Stimulated activated CD4-positive, alpha-beta T cell treated with anti-CD3 and anti-CD28 coated beads, Interleukin-1b, Interleukin-23, amount 100 ng/mL, for 24 hours (primary cell): ENCODE results near the gene PEPD.
A peak's percentile ranks its signal among the peaks of the same experiment; 100 is the strongest.

Source experiments
- DNase-seq, 4 experiments: peaks; one replicate each; pipeline ENCODE4 v3.0.0-alpha.2; 2020; ENCODE audit warnings: low read depth in 4 of 4, low spot score in 1 of 4

The PEPD gene

GRCh38 chr19:33387351-33388230, 134.0 kb downstream of the PEPD start:
- no peak for DNase-seq

- DNase-seq: no peak
These were observed 135.2 kb downstream of the PEPD start for GRCh38 chr19:33386361-33386858.

DNA sequence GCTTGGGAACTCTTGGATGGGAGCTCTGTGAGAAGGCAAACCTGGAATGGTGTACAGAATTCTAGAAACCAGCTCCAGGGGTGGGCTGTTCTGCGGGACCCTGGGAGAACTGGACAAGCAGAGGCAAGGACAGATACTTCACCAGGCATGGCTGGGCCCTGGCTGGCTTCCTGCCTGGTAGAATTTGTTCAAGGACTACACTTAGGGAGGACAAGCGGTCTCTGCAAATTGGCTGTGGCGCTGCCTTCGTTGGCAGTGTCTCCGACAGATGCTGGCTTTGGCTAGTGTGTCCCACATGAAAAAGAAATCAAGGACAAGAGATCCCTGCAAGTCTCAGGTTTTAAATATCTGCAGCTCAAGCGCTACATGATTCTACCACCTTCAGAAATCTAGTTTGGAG, 135.6 kb downstream of the PEPD start:
- DNase-seq: no peak

- no peak for DNase-seq
These were observed 136.6 kb downstream of the PEPD start for GRCh38 chr19:33384983-33385382.

DNA sequence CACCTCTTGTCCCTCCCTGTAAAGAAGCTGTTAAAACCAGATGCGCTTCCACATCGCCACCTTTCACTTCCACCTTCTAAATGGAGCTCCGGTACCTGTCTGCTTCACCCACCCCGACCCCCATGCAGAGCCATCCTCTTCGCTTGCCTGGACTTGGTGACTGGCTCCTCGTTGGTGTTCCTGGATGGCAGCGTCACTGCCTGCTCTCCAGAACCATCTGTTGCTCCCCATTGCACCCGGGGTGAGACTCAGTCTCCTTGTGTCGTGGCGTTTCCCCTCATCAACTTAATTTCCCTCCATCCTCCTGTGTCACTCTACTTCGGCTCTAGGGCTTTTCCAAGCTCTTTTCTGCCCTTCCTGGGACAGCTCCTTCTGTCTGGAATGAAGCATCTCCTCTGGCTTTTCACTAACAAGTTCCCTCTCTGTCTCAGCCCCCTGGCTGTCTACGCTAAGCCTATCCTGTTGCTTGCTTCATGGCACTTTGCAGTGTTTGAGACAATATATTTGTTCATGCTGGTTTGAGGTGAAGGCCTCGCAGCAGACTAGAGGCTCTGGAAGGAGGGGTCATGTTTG, 137.8 kb downstream of the PEPD start:
- DNase-seq: no peak

DNA sequence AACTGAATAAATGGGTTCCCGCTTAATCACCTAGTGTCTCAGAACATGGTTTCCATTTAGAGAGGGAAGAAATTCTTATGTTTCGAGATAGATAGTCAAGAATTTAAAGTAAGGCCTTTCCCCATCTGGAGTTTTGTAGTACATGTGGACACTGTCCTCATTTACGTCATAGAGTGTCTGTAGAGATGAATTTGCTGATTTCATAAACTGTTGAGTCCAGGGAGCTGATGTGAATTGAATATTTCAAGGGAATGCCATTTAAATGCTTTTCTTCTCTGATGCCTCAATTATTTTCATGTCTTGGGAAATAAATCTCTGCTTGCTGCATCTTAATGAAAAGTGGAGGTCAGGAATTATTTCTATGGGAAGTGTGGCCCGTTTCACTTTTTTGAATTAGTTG, 138.6 kb downstream of the PEPD start:
- no peak for DNase-seq

- no peak for DNase-seq
These were observed 139.6 kb downstream of the PEPD start for GRCh38 chr19:33382006-33382405.

DNA sequence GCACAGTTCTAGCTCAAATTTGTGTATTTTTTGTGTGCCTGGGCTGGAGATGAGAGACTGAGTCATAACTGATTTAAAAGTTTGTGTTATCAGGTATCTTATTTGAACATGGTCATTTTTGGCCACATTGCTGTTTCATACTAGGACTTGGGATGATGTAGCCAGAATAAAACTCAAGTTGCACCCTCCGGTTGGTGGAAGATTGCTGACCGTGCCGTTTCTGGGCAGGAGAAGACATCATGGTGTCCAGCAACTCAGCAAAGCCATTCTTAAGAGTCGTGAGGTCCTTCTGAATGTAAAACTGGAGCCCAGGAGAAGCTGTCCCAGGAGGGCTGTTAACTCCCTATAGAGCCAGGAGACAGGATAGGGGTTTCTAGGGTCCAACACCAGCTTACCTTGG, 140.5 kb downstream of the PEPD start:
- DNase-seq: no peak

GRCh38 chr19:33379151-33379829, 142.3 kb downstream of the PEPD start:
- DNase-seq: no peak

DNA sequence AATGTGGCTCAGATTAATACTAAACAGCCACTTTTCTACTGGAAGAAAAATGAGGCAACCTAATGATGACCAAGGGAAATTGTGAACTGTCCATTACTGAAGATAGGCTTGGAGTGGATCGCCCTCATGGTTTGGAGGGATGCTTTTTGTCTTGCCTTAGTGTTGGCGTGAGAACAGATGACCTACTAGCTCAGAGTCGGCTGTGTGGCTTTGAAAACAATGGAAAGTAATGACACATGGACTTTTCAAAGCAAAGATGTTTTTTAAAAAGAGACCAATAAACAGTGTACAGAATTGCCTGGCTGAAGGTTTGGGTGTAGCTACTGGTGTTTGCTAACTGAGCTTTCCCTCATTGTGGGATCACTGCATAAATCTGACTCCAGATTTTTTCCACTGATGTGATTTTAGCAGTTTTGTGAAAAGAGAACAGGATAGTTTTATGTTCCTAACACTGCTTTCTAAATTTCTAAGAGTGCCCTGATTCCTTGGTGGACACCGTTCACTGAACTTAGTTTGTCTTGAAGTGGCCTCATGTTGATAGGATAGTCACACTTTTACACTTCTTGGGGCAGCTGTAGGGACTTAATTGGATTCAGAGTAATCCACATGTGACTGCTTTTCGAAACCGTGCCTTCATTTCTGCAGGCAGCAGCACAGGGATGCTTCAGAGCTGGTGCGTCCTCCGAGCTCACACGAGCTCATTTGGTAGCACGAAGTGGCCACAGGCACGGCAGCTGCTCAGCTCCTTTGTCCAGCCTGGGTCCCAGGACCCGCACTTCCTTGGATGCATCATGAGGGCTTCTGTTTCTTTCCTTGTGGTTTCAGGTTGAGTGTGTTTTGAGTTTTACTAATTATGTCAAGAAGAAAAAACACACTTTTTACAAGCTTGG, 143.8 kb downstream of the PEPD start:
- DNase-seq: no peak

DNA sequence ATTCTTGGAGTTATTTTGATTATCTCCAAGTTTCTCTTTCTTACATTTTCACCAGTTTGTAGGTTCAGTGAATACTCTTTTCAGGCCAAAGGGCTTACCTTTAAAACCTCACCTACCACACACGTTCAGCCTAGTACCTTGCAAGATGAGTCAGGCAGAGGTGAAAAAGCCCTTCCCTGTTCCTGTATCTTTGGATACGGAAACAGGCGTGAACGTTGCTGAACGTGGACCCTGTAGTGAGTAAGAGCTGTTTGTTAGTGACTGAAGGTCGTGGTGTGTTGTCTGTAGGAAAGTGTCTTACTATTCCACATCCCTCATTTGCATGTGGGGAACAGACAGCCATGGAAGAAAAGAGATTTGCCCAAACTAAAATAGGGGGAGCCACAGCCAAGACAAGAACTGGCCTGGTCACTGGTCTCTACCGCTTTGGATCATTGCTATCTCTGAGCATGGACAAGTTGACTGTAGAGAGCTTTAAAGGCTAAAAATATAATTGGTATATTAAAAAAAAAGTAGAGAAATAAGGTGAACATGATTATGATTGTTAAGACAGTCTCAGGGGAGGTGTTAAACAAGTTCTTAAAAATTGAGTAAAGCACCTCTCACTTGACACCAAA, 144.5 kb downstream of the PEPD start:
- no peak for DNase-seq

- no peak for DNase-seq
These were observed 145.2 kb downstream of the PEPD start for GRCh38 chr19:33376423-33376822.

- DNase-seq: no peak
These were observed 145.8 kb downstream of the PEPD start for GRCh38 chr19:33375837-33376159.

- no peak for DNase-seq
These were observed 146.3 kb downstream of the PEPD start for GRCh38 chr19:33375156-33375836.

- DNase-seq: no peak
These were observed 147.3 kb downstream of the PEPD start for GRCh38 chr19:33374236-33374714.

DNA sequence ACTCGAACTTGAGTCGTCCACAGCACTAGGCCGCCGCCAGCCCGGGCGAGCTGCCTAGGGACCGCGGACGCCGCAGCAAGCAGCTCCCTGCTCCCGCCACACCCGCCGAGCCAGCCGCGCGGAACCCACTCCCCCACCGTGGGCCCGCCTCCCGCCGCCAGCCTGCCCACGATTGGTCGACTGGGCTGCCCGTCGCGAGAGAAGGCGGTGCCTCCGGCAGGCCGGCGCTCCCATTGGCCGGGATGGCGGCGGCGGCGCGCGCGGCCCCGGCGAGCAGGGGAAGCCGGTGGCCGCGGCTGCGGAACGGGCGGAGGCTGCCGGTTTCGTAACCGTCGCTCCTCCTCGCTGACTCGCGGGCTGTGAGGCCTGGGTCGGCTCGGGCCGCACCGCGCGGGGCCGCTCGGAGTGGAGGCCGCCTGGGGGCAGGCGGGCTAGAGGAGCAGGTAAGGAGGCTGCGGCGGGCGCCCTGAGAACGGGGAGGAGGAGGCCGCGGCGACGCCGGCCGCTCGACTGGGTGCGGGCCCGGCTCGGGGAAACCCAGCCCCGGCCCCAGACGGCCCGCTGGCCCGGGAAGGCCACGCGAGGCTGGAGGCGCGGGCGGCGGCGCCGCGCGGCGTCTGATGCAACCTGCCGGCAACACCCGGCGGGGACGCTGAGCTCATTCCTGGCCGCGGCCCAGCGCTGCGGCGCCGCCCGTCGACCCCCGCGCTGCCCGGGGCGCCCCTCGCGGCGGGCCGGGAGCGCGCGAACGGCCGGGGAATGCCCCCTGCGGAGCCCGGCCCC, 147.9 kb downstream of the PEPD start, which contains the start of gene CEBPG:
Gene CEBPG (plus strand): TSS at position 257 of the 783 bp plus-strand sequence. CDS start 5,531 bp downstream, outside the sequence.
- DNase-seq: peak; percentile 81 to 92 (median 90)

- DNase-seq: no peak
These were observed 150.8 kb downstream of the PEPD start for GRCh38 chr19:33370783-33371182.

- DNase-seq: no peak
These were observed 153.3 kb downstream of the PEPD start for GRCh38 chr19:33368074-33368864.
